Endothelial cell of umbilical vein (primary cell): ENCODE data around the gene SEC22C. TPM values are rescaled to one million over a fixed set of nuclear protein-coding genes. Genes with fewer than 3 reads are reported as not detected.
A peak's percentile ranks its signal among the peaks of the same experiment; 100 is the strongest.

Source experiments
- BruUV-seq: library from RNA; stranded (reverse); fragments of 400-500 nt; replicated peaks from 2 replicates; lab custom pipeline; 2021; lab: Mats Ljungman, UMichigan
- CTCF ChIA-PET: fragments of 300-600, 350-600 bp; sonication (Branson Sonifier 250); formaldehyde crosslinking; loops from one replicate; lab custom pipeline; 2021; ENCODE audit warnings: antibody characterized with exemption, inconsistent platforms; lab: Charles Lee
- POLR2A ChIA-PET: fragments of 300-600, 350-600 bp; sonication (Branson Sonifier 250); formaldehyde crosslinking; loops from one replicate; lab custom pipeline; 2021; ENCODE audit warnings: antibody characterized with exemption, inconsistent platforms; lab: Charles Lee
- DNase-seq: peaks from one replicate; pipeline ENCODE4 v3.0.0-alpha.2; 2011; ENCODE audit warnings: low read depth, low spot score
- FAIRE-seq: peaks from 2 replicates; lab custom pipeline; 2011; peaks lifted over from hg19 to GRCh38; lab: Jason Lieb, UNC
- H2AFZ ChIP-seq: 2 replicates; pipeline ENCODE4 v1.6.0; 2012; ENCODE audit warnings: low read depth, low read length, control low read depth, inconsistent platforms
- H3K27ac ChIP-seq: 2 replicates; pipeline ENCODE4 v1.5.1; 2011; ENCODE audit warnings: low read depth, mild to moderate bottlenecking, control low read depth, low read length, moderate library complexity; ENCODE audit not compliant: insufficient read depth
- H3K27me3 ChIP-seq, 2 experiments: 2 replicates each; pipeline versions ENCODE4 v1.6.0 to v1.6.1; 2011; ENCODE audit warnings: low read length in 2 of 2, mixed read lengths in 1 of 2; ENCODE audit not compliant: control insufficient read depth in 2 of 2, insufficient read depth in 2 of 2
- H3K36me3 ChIP-seq, 2 experiments: 2 replicates in 1 of 2; 3 replicates in 1 of 2; pipeline ENCODE4 v1.5.1; 2011; ENCODE audit warnings: low read length in 2 of 2, mild to moderate bottlenecking in 1 of 2, moderate library complexity in 1 of 2; ENCODE audit not compliant: control insufficient read depth in 2 of 2, insufficient read depth in 2 of 2; ENCODE audit errors: extremely low read depth in 1 of 2
- H3K4me1 ChIP-seq: 3 replicates; pipeline ENCODE4 v1.5.1; 2011; ENCODE audit warnings: mild to moderate bottlenecking, low read length; ENCODE audit not compliant: control insufficient read depth, insufficient read depth; ENCODE audit errors: extremely low read depth
- H3K4me2 ChIP-seq: 2 replicates; pipeline ENCODE4 v1.6.1; 2011; ENCODE audit warnings: low read length, control low read depth, mixed read lengths; ENCODE audit not compliant: insufficient read depth
- H3K4me3 ChIP-seq, 3 experiments: fragments of 200-600 bp in 1 of 3; sonication (generic), shearing (Covaris generic) in 1 of 3; replicated peaks in 1 of 3; 2 replicates each; pipeline ENCODE4 v1.5.1; 2011 to 2016; ENCODE audit warnings: control low read depth in 3 of 3, low read length in 3 of 3, mild to moderate bottlenecking in 2 of 3, inconsistent platforms in 1 of 3, low read depth in 1 of 3, moderate library complexity in 1 of 3; ENCODE audit not compliant: insufficient read depth in 1 of 3
- H3K79me2 ChIP-seq: 2 replicates; pipeline ENCODE4 v1.6.0; 2012; ENCODE audit warnings: low read length, inconsistent platforms; ENCODE audit not compliant: control insufficient read depth, insufficient read depth
- H3K9ac ChIP-seq: replicated peaks from 2 replicates; pipeline ENCODE3; 2011; ENCODE audit warnings: low read length, control low read depth; ENCODE audit not compliant: insufficient read depth; ENCODE audit errors: extremely low read depth
- H3K9me1 ChIP-seq: replicated peaks from 3 replicates; pipeline ENCODE4 v1.6.0; 2011; ENCODE audit warnings: mild to moderate bottlenecking, low read length; ENCODE audit not compliant: control insufficient read depth, insufficient read depth; ENCODE audit errors: extremely low read depth
- H3K9me3 ChIP-seq: replicated peaks from 2 replicates; pipeline ENCODE4 v1.5.1; 2012; ENCODE audit warnings: low read length, inconsistent platforms; ENCODE audit not compliant: control insufficient read depth, insufficient read depth
- H4K20me1 ChIP-seq: replicated peaks from 2 replicates; pipeline ENCODE3; 2011; ENCODE audit warnings: mild to moderate bottlenecking, low read length; ENCODE audit not compliant: control insufficient read depth, insufficient read depth; ENCODE audit errors: extremely low read depth
- EZH2 ChIP-seq: IDR thresholded peaks from 2 replicates; pipeline ENCODE4 v1.6.1; 2012; ENCODE audit warnings: borderline replicate concordance, low read depth, mild to moderate bottlenecking, moderate library complexity, low read length, inconsistent platforms; ENCODE audit not compliant: severe bottlenecking
- FOS ChIP-seq: IDR thresholded peaks from 2 replicates; pipeline ENCODE4 v1.6.1; 2011; ENCODE audit warnings: mild to moderate bottlenecking, low read length, moderate library complexity, borderline replicate concordance; ENCODE audit not compliant: insufficient read depth
- GATA2 ChIP-seq: IDR thresholded peaks from 2 replicates; pipeline ENCODE4 v1.7.0; 2011; ENCODE audit warnings: low read depth, mild to moderate bottlenecking, moderate library complexity, mixed read lengths, low read length; ENCODE audit not compliant: insufficient read length, insufficient read depth
- JUN ChIP-seq: IDR thresholded peaks from 2 replicates; pipeline ENCODE4 v1.6.1; 2011; ENCODE audit warnings: borderline replicate concordance, low read depth; ENCODE audit not compliant: insufficient read length, insufficient read depth
- MYC ChIP-seq: IDR thresholded peaks from one replicate; pipeline ENCODE4 v1.6.1; 2011; ENCODE audit warnings: mild to moderate bottlenecking, low read depth, low read length
- POLR2A ChIP-seq: IDR thresholded peaks from 2 replicates; pipeline ENCODE4 v1.6.1; 2012; ENCODE audit warnings: low read depth, mild to moderate bottlenecking, control low read depth, low read length
- POLR2AphosphoS5 ChIP-seq: IDR thresholded peaks from 2 replicates; pipeline ENCODE4 v1.6.1; 2012; ENCODE audit warnings: low read depth, mild to moderate bottlenecking, control low read depth, low read length, moderate library complexity; ENCODE audit not compliant: insufficient read depth
- dilution Hi-C: fragments of 300-500 bp; cut with MboI; formaldehyde crosslinking; loops from one replicate; pipeline ENCODE4 v1.15.0; 2019; ENCODE audit warnings: low sequenced_read_pairs; ENCODE audit not compliant: extremely low pct_ligation_motif_present
- intact Hi-C: fragments of 100-400 bp; cut with micrococcal nuclease; formaldehyde crosslinking; loops from one replicate; pipeline ENCODE4 v1.10.0; 2022
- polyA plus RNA-seq, 4 experiments: library from polyadenylated mRNA; depleted of rRNA in 3 of 4; stranded (reverse) in 3 of 4; unstranded in 1 of 4; fragments of >200 nt; gene quantifications; 2 replicates each; pipeline versions ENCODE4 v1.2.1 to v1.2.3, GENCODE V29; 2011 to 2012; ENCODE audit warnings: missing spikeins in 1 of 4
- total RNA-seq: library from RNA; stranded (reverse); gene quantifications from 2 replicates; pipeline ENCODE4 v1.2.3, GENCODE V29; 2021
- TF ChIP-seq, protein P1 (sequence below): IDR thresholded peaks from 2 replicates; pipeline ENCODE4 v1.6.1; 2011; ENCODE audit not compliant: insufficient read depth, insufficient read length
- TF ChIP-seq, protein P2 (sequence below), 2 donors: IDR thresholded peaks; 1 replicate in 1 of 2; 2 replicates in 1 of 2; pipeline ENCODE4 v1.5.1; 2011; ENCODE audit warnings: low read length in 2 of 2, mild to moderate bottlenecking in 2 of 2, moderate library complexity in 2 of 2, control low read depth in 1 of 2, inconsistent platforms in 1 of 2, low read depth in 1 of 2; ENCODE audit not compliant: insufficient read depth in 1 of 2; ENCODE audit errors: extremely low read depth in 1 of 2

The SEC22C gene
- total and polyA plus RNA-seq, 2 donors (not counting 3 experiments of a cell fraction or from before 2014, with no cell fraction given), result 43.9 to 61.9 TPM

DNA sequence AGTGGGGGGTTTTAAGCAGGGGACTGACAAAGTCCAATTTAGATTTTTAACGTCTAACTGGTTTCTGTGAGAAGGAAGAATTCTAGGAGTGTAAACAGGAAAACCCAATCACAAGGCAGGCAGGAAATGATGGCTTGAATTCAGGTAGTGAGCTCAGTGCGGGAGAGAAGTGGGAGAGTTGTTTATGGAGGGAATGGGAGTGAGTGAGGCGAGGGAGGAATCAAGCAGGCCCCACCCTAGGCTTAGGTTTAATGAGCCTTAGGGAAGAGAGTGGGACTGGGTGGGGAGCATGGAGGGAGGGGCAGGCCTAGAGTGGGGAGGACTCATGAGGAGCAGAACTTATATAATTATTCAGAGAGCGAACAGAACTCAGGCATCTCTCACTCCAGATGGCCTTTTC, 61.4 kb downstream of the SEC22C start:
- no TSS peak for BruUV-seq
- DNase-seq, result peak; percentile 48

More for the DNA sequence above, 61.4 kb downstream of the SEC22C start:
- Histone ChIP-seq H2AFZ (peak overlapping the region; percentile 5), H3K4me3 (no peak overlapping the region), H4K20me1 (no peaks in the 10 kb centered on the region), H3K9ac (no peak overlapping the region), H3K36me3 (no peaks in the 10 kb centered on the region), H3K27me3 (no peaks in the 10 kb centered on the region), H3K4me2 (no peak overlapping the region), H3K4me1 (peaks cover 4% of the 10 kb centered on the region), H3K9me1 (no peaks in the 10 kb centered on the region), H3K27ac (no peak overlapping the region), H3K79me2 (no peaks in the 10 kb centered on the region), H3K9me3 (no peaks in the 10 kb centered on the region)
- FAIRE-seq, result peak; percentile 54
- ChIA-PET CTCF (interaction anchor here (1.8 kb wide), 1 partner anchor 16 kb away, joined by 7 read pairs; no protein-coding TSS in a partner anchor), POLR2A (no interaction called here)
- intact Hi-C loops (no loop called here), dilution Hi-C loops (no loop called here)
- TF ChIP-seq EZH2, result no peak
- TF ChIP-seq, protein P1, sequence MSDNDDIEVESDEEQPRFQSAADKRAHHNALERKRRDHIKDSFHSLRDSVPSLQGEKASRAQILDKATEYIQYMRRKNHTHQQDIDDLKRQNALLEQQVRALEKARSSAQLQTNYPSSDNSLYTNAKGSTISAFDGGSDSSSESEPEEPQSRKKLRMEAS, result no peak
- TF ChIP-seq JUN, result no peak
- TF ChIP-seq POLR2A, result no peak
- TF ChIP-seq MYC, result no peak
- no peak for TF ChIP-seq FOS
- TF ChIP-seq, protein P2, sequence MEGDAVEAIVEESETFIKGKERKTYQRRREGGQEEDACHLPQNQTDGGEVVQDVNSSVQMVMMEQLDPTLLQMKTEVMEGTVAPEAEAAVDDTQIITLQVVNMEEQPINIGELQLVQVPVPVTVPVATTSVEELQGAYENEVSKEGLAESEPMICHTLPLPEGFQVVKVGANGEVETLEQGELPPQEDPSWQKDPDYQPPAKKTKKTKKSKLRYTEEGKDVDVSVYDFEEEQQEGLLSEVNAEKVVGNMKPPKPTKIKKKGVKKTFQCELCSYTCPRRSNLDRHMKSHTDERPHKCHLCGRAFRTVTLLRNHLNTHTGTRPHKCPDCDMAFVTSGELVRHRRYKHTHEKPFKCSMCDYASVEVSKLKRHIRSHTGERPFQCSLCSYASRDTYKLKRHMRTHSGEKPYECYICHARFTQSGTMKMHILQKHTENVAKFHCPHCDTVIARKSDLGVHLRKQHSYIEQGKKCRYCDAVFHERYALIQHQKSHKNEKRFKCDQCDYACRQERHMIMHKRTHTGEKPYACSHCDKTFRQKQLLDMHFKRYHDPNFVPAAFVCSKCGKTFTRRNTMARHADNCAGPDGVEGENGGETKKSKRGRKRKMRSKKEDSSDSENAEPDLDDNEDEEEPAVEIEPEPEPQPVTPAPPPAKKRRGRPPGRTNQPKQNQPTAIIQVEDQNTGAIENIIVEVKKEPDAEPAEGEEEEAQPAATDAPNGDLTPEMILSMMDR (IDR thresholded peaks at IDR 0.05; ENCODE audit: extremely low read depth in 1 of 2, insufficient read depth in 1 of 2, low read depth in 1 of 2, low read length in 2 of 2), result no peak
- TF ChIP-seq GATA2, result no peak
- TF ChIP-seq POLR2AphosphoS5, result no peak
